GM12874 (cell line): ENCODE data around the gene CDH4.

Experiments used
- CTCF ChIP-seq: IDR thresholded peaks from 2 replicates; pipeline ENCODE4 v1.5.1; 2011; ENCODE audit warnings: low read depth, mild to moderate bottlenecking, control low read depth, low read length, moderate library complexity; ENCODE audit not compliant: insufficient read depth

Gene CDH4

GRCh38 chr20:61478094-61478493, 226.0 kb downstream of the CDH4 start:
- TF ChIP-seq CTCF = no peak

- TF ChIP-seq CTCF = no peak
These were observed 226.7 kb downstream of the CDH4 start for GRCh38 chr20:61478611-61479305.

GRCh38 chr20:61480158-61480825, 228.2 kb downstream of the CDH4 start:
- no peak for TF ChIP-seq CTCF

- no peak for TF ChIP-seq CTCF
These were observed 230.2 kb downstream of the CDH4 start for GRCh38 chr20:61482056-61482887.

- no peak for TF ChIP-seq CTCF
These were observed 230.8 kb downstream of the CDH4 start for GRCh38 chr20:61482901-61483300.

GRCh38 chr20:61483336-61484067, 231.4 kb downstream of the CDH4 start:
- no peak for TF ChIP-seq CTCF

GRCh38 chr20:61486198-61486597, 234.1 kb downstream of the CDH4 start:
- TF ChIP-seq CTCF = no peak
